Right atrium auricular region (tissue), 2 donors: ENCODE data around the gene DNAJB4. TPM values are rescaled to one million over a fixed set of nuclear protein-coding genes. Genes with fewer than 3 reads are reported as not detected.

ENCODE experiments used
- DNase-seq: peaks from one replicate; pipeline ENCODE4 v3.0.0-alpha.2; 2019; ENCODE audit warnings: low spot score
- H3K27ac ChIP-seq, 2 donors: fragments of 200-600 bp; sonication (generic); 1 replicate in 1 of 2; 2 replicates in 1 of 2; pipeline ENCODE4 v1.5.1; 2016 to 2019
- H3K27me3 ChIP-seq, 2 donors: fragments of 200-600 bp; sonication (generic); one replicate each; pipeline versions ENCODE4 v1.5.1 to v1.6.0; 2017 to 2019
- H3K36me3 ChIP-seq: fragments of 200-600 bp; sonication (generic); one replicate; pipeline ENCODE4 v1.5.1; 2016
- H3K4me1 ChIP-seq, 2 donors: fragments of 200-600 bp; sonication (generic); one replicate each; pipeline versions ENCODE4 v1.5.1 to v1.6.0; 2017 to 2019
- H3K4me3 ChIP-seq, 2 donors: fragments of 200-600 bp; sonication (generic); 1 replicate in 1 of 2; 2 replicates in 1 of 2; pipeline ENCODE4 v1.5.1; 2017 to 2019; ENCODE audit warnings: mild to moderate bottlenecking in 1 of 2, moderate library complexity in 1 of 2
- H3K9me3 ChIP-seq, 2 donors: fragments of 200-600 bp; sonication (generic); one replicate each; pipeline ENCODE4 v1.5.1; 2019
- total RNA-seq, 2 donors: library from RNA; depleted of rRNA; stranded (reverse); fragments of >200 nt; gene quantifications; one replicate each; pipeline ENCODE4 v1.1.0, GENCODE V29; 2016
- TF ChIP-seq, protein P1 (sequence below), 2 donors: fragments of 200-600 bp; sonication (generic); IDR thresholded peaks; one replicate each; pipeline ENCODE4 v1.5.1; 2019; ENCODE audit warnings: antibody characterized with exemption in 2 of 2

The DNAJB4 gene
- total RNA-seq, 2 donors from 2014 or later = 60.9 to 83.6 TPM

DNA sequence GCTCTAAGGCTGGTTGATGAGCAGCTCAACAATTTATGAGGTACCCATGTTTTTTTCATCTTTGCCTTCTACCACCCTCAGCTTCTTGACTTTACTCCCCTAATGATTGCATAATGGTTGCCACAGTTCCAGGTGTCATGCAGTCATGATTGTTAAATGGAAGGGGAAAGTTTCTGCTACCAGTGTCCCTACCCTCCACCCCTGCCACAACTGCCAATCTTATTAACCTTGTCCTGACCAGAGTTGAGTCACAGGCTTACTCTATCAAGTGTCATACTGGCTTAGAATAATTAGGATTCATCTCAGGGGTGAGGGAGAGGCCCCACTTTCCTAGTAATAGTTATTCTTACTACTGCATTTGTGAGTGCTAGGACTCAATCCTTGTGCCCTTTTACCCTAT lies 17.9 kb upstream of the DNAJB4 start:
- no peak for DNase-seq
- peaks cover 0 to 24% of the 10 kb centered on the region in 2 donors for H3K4me1 ChIP-seq
- TF ChIP-seq, protein P1, sequence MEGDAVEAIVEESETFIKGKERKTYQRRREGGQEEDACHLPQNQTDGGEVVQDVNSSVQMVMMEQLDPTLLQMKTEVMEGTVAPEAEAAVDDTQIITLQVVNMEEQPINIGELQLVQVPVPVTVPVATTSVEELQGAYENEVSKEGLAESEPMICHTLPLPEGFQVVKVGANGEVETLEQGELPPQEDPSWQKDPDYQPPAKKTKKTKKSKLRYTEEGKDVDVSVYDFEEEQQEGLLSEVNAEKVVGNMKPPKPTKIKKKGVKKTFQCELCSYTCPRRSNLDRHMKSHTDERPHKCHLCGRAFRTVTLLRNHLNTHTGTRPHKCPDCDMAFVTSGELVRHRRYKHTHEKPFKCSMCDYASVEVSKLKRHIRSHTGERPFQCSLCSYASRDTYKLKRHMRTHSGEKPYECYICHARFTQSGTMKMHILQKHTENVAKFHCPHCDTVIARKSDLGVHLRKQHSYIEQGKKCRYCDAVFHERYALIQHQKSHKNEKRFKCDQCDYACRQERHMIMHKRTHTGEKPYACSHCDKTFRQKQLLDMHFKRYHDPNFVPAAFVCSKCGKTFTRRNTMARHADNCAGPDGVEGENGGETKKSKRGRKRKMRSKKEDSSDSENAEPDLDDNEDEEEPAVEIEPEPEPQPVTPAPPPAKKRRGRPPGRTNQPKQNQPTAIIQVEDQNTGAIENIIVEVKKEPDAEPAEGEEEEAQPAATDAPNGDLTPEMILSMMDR (IDR thresholded peaks at IDR 0.05) = no peak
- H3K27ac ChIP-seq = no peak overlapping the region
- H3K27me3 ChIP-seq = no peaks in the 10 kb centered on the region
- no peaks in the 10 kb centered on the region for H3K36me3 ChIP-seq
- H3K9me3 ChIP-seq = no peaks in the 10 kb centered on the region
- no peak overlapping the region for H3K4me3 ChIP-seq

DNA sequence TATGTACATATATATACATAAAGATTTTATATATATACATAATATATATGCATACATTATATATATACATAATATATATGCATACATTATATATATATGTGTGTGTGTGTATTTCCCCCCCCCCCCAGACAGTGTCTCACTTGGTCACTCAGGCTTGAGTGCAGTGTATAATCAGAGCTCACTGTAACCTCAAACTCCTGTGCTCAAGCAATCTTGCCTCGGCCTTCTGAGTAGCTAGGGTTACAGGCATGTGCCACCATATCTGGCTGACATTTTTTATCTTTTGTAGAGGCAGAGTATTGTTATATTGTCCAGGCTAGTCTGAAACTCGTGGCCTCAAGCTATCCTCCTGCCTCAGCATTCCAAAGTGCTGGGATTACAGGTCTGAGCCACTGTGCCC lies 16.8 kb upstream of the DNAJB4 start:
- Histone ChIP-seq H3K4me1 (peaks cover 0 to 24% of the 10 kb centered on the region in 2 donors), H3K27me3 (no peaks in the 10 kb centered on the region), H3K36me3 (peaks cover 4% of the 10 kb centered on the region), H3K27ac (no peak overlapping the region), H3K9me3 (no peaks in the 10 kb centered on the region), H3K4me3 (no peak overlapping the region)
- DNase-seq = no peak
- TF ChIP-seq, protein P1 (IDR thresholded peaks at IDR 0.05) = no peak

DNA sequence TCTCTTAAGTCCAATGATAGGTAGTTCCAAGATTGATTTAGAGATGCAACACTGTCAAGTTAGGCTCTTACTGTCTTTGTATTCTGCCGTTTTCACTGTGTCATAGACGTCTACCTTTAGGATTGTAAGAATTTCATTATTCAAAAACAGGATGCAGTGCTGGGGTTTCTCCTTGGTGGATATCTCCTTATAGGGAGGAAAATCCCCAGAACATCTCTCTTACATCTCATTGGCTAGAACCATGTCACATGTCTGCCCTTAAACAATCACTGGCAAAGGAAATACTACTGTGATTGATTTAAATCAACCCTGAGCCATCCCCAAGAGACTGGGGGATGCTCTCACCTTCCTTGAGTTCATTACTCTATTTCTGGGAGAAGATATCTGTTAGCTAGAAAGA lies 15.0 kb upstream of the DNAJB4 start:
- no peaks in the 10 kb centered on the region for H3K27me3 ChIP-seq
- TF ChIP-seq, protein P1 (IDR thresholded peaks at IDR 0.05) = no peak

DNA sequence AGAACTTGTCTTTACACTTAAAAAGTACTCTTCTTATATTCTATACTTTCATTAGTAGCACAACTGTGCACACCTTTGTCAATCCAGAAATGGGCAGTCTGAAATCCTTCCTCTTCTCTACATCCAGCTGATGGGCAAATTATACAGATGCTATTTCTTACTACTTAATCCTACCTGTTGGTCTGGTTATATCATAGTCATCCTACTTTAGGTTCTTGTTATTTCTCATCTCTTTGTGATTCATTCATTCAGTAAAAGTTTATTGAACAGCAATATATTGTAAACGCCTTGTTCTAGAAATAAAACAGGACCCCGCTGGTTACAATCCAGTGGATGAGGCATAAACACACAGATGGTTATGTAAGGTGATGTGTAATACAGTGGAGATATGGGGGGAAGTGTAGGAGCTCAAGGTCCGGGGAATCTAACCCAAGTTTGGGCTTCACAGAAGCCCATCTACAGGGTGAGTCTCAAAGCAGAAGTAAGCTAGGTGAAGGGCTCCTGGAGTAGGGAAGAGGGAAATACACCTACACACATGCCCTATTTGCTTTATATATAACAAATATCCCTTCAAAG lies 14.0 kb upstream of the DNAJB4 start:
- Histone ChIP-seq H3K36me3 (peaks cover 6% of the 10 kb centered on the region), H3K27me3 (no peaks in the 10 kb centered on the region), H3K4me3 (no peak overlapping the region), H3K9me3 (no peaks in the 10 kb centered on the region), H3K4me1 (peaks cover 0 to 5% of the 10 kb centered on the region in 2 donors), H3K27ac (no peak overlapping the region)
- TF ChIP-seq, protein P1 (IDR thresholded peaks at IDR 0.05) = no peak
- no peak for DNase-seq

More for the DNA sequence above, 15.0 kb upstream of the DNAJB4 start:
- Histone ChIP-seq H3K36me3 (peaks cover 6% of the 10 kb centered on the region), H3K4me1 (peaks cover 0 to 12% of the 10 kb centered on the region in 2 donors), H3K4me3 (no peak overlapping the region), H3K9me3 (no peaks in the 10 kb centered on the region), H3K27ac (no peak overlapping the region)
- DNase-seq = no peak

DNA sequence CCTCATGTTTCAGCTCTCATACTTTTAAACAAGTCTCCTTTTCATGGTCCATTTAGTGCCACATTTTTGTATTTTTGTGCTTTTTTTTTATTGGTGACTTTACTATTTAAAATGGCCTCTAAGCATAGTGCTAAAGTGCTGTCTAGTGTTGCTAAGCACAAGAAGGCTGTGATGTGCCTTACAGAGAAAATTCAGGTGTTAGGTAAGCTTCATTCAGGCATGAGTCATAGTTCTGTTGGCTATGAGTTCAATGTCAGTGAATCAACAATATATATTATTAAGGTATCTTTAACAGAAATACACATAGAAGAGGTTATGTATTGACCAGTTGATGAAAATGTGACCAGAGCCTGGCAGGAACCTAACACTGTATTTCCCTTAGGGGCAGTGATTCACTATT lies 13.1 kb upstream of the DNAJB4 start:
- H3K27me3 ChIP-seq = no peaks in the 10 kb centered on the region
- TF ChIP-seq, protein P1 (IDR thresholded peaks at IDR 0.05) = no peak
- DNase-seq = no peak

DNA sequence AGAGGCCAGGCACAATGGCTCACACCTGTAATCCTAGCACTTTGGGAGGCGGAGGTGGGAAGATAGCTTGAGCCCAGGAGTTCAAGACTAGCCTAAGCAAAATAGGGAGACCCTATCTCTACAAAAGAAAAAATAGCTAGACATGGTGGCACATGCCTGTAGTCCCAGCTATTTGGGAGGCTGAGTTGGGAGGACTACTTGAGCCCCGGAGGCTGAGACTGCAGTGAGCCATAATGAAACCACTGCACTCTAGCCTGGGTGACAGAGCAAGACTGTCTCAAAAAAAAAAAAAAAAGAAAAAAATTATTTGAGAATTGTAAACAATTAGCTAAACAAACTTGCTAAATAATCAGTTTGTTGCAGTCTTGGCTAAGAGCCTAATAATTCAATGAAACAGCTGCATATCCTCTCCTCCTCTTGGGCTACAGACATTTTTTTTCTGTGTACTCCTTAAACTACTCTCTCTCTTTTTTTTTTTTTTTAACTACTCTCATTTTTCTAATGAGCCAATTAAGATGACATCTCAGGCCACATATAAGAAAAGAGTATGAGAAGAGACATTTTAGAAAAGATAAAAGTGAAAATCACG lies 10.5 kb upstream of the DNAJB4 start:
- no peaks in the 10 kb centered on the region for H3K4me1 ChIP-seq

More for the DNA sequence above, 13.1 kb upstream of the DNAJB4 start:
- Histone ChIP-seq H3K4me3 (no peak overlapping the region), H3K36me3 (peaks cover 6% of the 10 kb centered on the region), H3K9me3 (no peaks in the 10 kb centered on the region), H3K27ac (no peak overlapping the region), H3K4me1 (no peaks in the 10 kb centered on the region)

More for the DNA sequence above, 10.5 kb upstream of the DNAJB4 start:
- Histone ChIP-seq H3K9me3 (no peaks in the 10 kb centered on the region), H3K4me3 (no peak overlapping the region), H3K27me3 (no peaks in the 10 kb centered on the region), H3K36me3 (peaks cover 6% of the 10 kb centered on the region), H3K27ac (no peak overlapping the region)
- DNase-seq = no peak
- TF ChIP-seq, protein P1 (IDR thresholded peaks at IDR 0.05) = no peak
